Keratinocyte (primary cell): ENCODE results near the gene SYPL2. TPM values are rescaled to one million over a fixed set of nuclear protein-coding genes. Genes with fewer than 3 reads are reported as not detected.
"Not testable (repeated sequence)": the region's sequence is repeated elsewhere in the genome, so short reads cannot be mapped to it uniquely, and the experiment has no call there.

Experiments
- DNase-seq: peaks from one replicate; pipeline ENCODE4 v3.0.0-alpha.2; 2011; ENCODE audit warnings: low read depth, missing footprints, low spot score
- FAIRE-seq: peaks from 2 replicates; lab custom pipeline; 2011; peaks lifted over from hg19 to GRCh38; lab: Jason Lieb, UNC
- H2AFZ ChIP-seq: 2 replicates; pipeline ENCODE4 v1.6.0; 2012; ENCODE audit warnings: low read length, control low read depth, inconsistent platforms; ENCODE audit not compliant: control insufficient read depth
- H3K27ac ChIP-seq: 2 replicates; pipeline ENCODE4 v1.5.1; 2011; ENCODE audit warnings: low read length; ENCODE audit not compliant: control insufficient read depth, insufficient read depth
- H3K27me3 ChIP-seq: 3 replicates; pipeline ENCODE4 v1.6.0; 2011; ENCODE audit warnings: low read length; ENCODE audit not compliant: control insufficient read depth, insufficient read depth; ENCODE audit errors: extremely low read depth
- H3K36me3 ChIP-seq, 2 experiments: 2 replicates in 1 of 2; 3 replicates in 1 of 2; pipeline ENCODE4 v1.5.1; 2011; ENCODE audit warnings: low read length in 2 of 2, mild to moderate bottlenecking in 1 of 2; ENCODE audit not compliant: control insufficient read depth in 2 of 2, insufficient read depth in 2 of 2; ENCODE audit errors: extremely low read depth in 1 of 2
- H3K4me1 ChIP-seq: 3 replicates; pipeline ENCODE4 v1.5.1; 2011; ENCODE audit warnings: low read length; ENCODE audit not compliant: control insufficient read depth, insufficient read depth; ENCODE audit errors: extremely low read depth
- H3K4me2 ChIP-seq: 3 replicates; pipeline ENCODE4 v1.6.0; 2011; ENCODE audit warnings: low read depth, low read length; ENCODE audit not compliant: control insufficient read depth, insufficient read depth; ENCODE audit errors: extremely low read depth
- H3K4me3 ChIP-seq, 3 experiments: fragments of 200-600 bp in 1 of 3; sonication (generic) in 1 of 3; 2 replicates in 2 of 3; 3 replicates in 1 of 3; pipeline ENCODE4 v1.5.1; 2011 to 2016; ENCODE audit warnings: low read length in 3 of 3, mild to moderate bottlenecking in 3 of 3, control low read depth in 2 of 3, inconsistent platforms in 1 of 3, low read depth in 1 of 3, mixed read lengths in 1 of 3, mixed run types in 1 of 3, moderate library complexity in 1 of 3; ENCODE audit not compliant: control insufficient read depth in 2 of 3, insufficient read depth in 2 of 3; ENCODE audit errors: extremely low read depth in 1 of 3
- H3K79me2 ChIP-seq: 2 replicates; pipeline ENCODE4 v1.6.0; 2012; ENCODE audit warnings: low read length; ENCODE audit not compliant: control insufficient read depth, insufficient read depth
- H3K9ac ChIP-seq: 3 replicates; pipeline ENCODE4 v1.6.0; 2011; ENCODE audit warnings: low read length; ENCODE audit not compliant: control insufficient read depth, insufficient read depth; ENCODE audit errors: extremely low read depth
- H3K9me1 ChIP-seq: 3 replicates; pipeline ENCODE4 v1.6.0; 2011; ENCODE audit warnings: low read length; ENCODE audit not compliant: control insufficient read depth, insufficient read depth; ENCODE audit errors: extremely low read depth
- H3K9me3 ChIP-seq: 2 replicates; pipeline ENCODE4 v1.5.1; 2012; ENCODE audit warnings: low read depth, low read length; ENCODE audit not compliant: control insufficient read depth
- H4K20me1 ChIP-seq: 3 replicates; pipeline ENCODE4 v1.6.0; 2011; ENCODE audit warnings: low read length; ENCODE audit not compliant: control insufficient read depth, insufficient read depth; ENCODE audit errors: extremely low read depth
- CTCF ChIP-seq, 3 experiments: IDR thresholded peaks in 1 of 3; conservative IDR thresholded peaks in 1 of 3; optimal IDR thresholded peaks in 1 of 3; 2 replicates in 2 of 3; 3 replicates in 1 of 3; pipeline versions ENCODE3 to v1.5.1; 2011; ENCODE audit warnings: low read length in 3 of 3, mild to moderate bottlenecking in 3 of 3, moderate library complexity in 2 of 3, control low read depth in 1 of 3, inconsistent platforms in 1 of 3; ENCODE audit not compliant: insufficient read depth in 2 of 3; ENCODE audit errors: extremely low read depth in 1 of 3
- EZH2 ChIP-seq: IDR thresholded peaks from one replicate; pipeline ENCODE4 v1.6.1; 2012; ENCODE audit warnings: inconsistent platforms, mild to moderate bottlenecking, low read length, moderate library complexity
- dilution Hi-C: fragments of 300-500 bp; cut with MboI; formaldehyde crosslinking; loops from one replicate; pipeline ENCODE4 v1.7.0; 2020; ENCODE audit warnings: low sequenced_read_pairs; ENCODE audit not compliant: extremely low pct_ligation_motif_present
- polyA plus RNA-seq, 5 experiments: library from polyadenylated mRNA; depleted of rRNA in 3 of 5; stranded (reverse) in 3 of 5; stranded (forward) in 1 of 5; unstranded in 1 of 5; fragments of >200 nt; gene quantifications; 1 replicate in 1 of 5; 2 replicates in 3 of 5; 3 replicates in 1 of 5; pipeline versions ENCODE4 v1.2.1 to v1.2.3, GENCODE V29; 2011 to 2012; ENCODE audit warnings: missing spikeins in 2 of 5, low read depth in 1 of 5, low replicate concordance in 1 of 5

SYPL2 gene
- polyA plus RNA-seq, 1 donor (not counting 4 experiments of a cell fraction or from before 2014, with no cell fraction given) = not detected

GRCh38 chr1:109472779-109473178, 6.4 kb downstream of the SYPL2 start:
- Histone ChIP-seq H2AFZ (no peak overlapping the region), H3K9me1 (no peaks in the 10 kb centered on the region), H3K9ac (no peak overlapping the region), H4K20me1 (peaks cover 2% of the 10 kb centered on the region), H3K27me3 (peaks cover 43% of the 10 kb centered on the region), H3K4me2 (no peak overlapping the region), H3K79me2 (no peaks in the 10 kb centered on the region), H3K9me3 (no peaks in the 10 kb centered on the region), H3K36me3 (no peaks in the 10 kb centered on the region), H3K27ac (no peak overlapping the region), H3K4me3 (no peak overlapping the region), H3K4me1 (no peaks in the 10 kb centered on the region)
- TF ChIP-seq EZH2 (no peak), CTCF (optimal IDR thresholded peaks at IDR 0.05 in 1 of 3, IDR thresholded peaks at IDR 0.05 in 1 of 3, conservative IDR thresholded peaks at IDR 0.05 in 1 of 3; ENCODE audit: extremely low read depth in 1 of 3, insufficient read depth in 2 of 3, low read length in 3 of 3) (no peak)
- no peak for FAIRE-seq
- dilution Hi-C loops = no loop called here
- DNase-seq = no peak

- H3K9me1 ChIP-seq, dilution Hi-C loops, H3K9me3 ChIP-seq, H3K9ac ChIP-seq, H3K4me3 ChIP-seq, H3K79me2 ChIP-seq, FAIRE-seq, H3K4me1 ChIP-seq, H3K27ac ChIP-seq, H3K4me2 ChIP-seq, H4K20me1 ChIP-seq, H2AFZ ChIP-seq, DNase-seq, H3K36me3 ChIP-seq: not testable (repeated sequence)
- peaks cover 37% of the 10 kb centered on the region for H3K27me3 ChIP-seq
Observed at GRCh38 chr1:109473284-109474057, 7.1 kb downstream of the SYPL2 start.
